GM21423 (cell line): Measurements from ENCODE around the gene HSPA1L.
"Not testable (repeated sequence)": the region's sequence is repeated elsewhere in the genome, so short reads cannot be mapped to it uniquely, and the experiment has no call there.

Experiments used
- ATAC-seq: cut with Tn5 transposase; IDR thresholded peaks from one replicate; pipeline ENCODE4 v1.9.1; 2021; ENCODE audit warnings: mild to moderate bottlenecking, moderate library complexity; ENCODE audit not compliant: unreplicated experiment

Gene HSPA1L

GRCh38 chr6:31817133-31817928, 2.2 kb upstream of the HSPA1L start:
- ATAC-seq: not testable (repeated sequence)

GRCh38 chr6:31814677-31815024, 432 bp downstream of the HSPA1L start:
- ATAC-seq: peak; percentile 37

- ATAC-seq: no peak
These were observed 1.6 kb downstream of the HSPA1L start for GRCh38 chr6:31813465-31813849.

GRCh38 chr6:31811645-31812044, 3.4 kb downstream of the HSPA1L start:
- no peak for ATAC-seq

- not testable (repeated sequence) for ATAC-seq
These were observed 6.5 kb downstream of the HSPA1L start for GRCh38 chr6:31808599-31808998.

- peak; percentile 89 for ATAC-seq
These were observed 8.4 kb downstream of the HSPA1L start, which contains the start of gene LSM2 for GRCh38 chr6:31806470-31807272. Gene LSM2 (minus strand): TSS chr6:31806966. CDS start chr6:31806757, 209 bp downstream.

GRCh38 chr6:31805939-31806469, 9.1 kb downstream of the HSPA1L start:
- no peak for ATAC-seq

- ATAC-seq: not testable (repeated sequence)
These were observed 13.8 kb downstream of the HSPA1L start for GRCh38 chr6:31801031-31801927.

- ATAC-seq: no peak
These were observed 15.3 kb downstream of the HSPA1L start for GRCh38 chr6:31799781-31800180.

- no peak for ATAC-seq
These were observed 17.5 kb downstream of the HSPA1L start for GRCh38 chr6:31797588-31797987.

GRCh38 chr6:31796993-31797385, 18.1 kb downstream of the HSPA1L start:
- ATAC-seq: no peak

GRCh38 chr6:31795616-31796298, 19.3 kb downstream of the HSPA1L start, which contains the start of gene VARS1:
Gene VARS1 (minus strand): TSS chr6:31795752. CDS start chr6:31795217, 535 bp downstream.
- ATAC-seq: peak; percentile 72

- ATAC-seq: peak; percentile 20
These were observed 20.0 kb downstream of the HSPA1L start for GRCh38 chr6:31794866-31795615.

GRCh38 chr6:31794294-31794865, 20.7 kb downstream of the HSPA1L start:
- ATAC-seq: no peak

GRCh38 chr6:31793927-31794245, 21.2 kb downstream of the HSPA1L start:
- ATAC-seq: not testable (repeated sequence)

GRCh38 chr6:31792761-31793171, 22.3 kb downstream of the HSPA1L start:
- ATAC-seq: no peak

- no peak for ATAC-seq
These were observed 23.1 kb downstream of the HSPA1L start for GRCh38 chr6:31792090-31792374.

GRCh38 chr6:31791324-31792089, 23.6 kb downstream of the HSPA1L start:
- no peak for ATAC-seq

- ATAC-seq: no peak
These were observed 29.6 kb downstream of the HSPA1L start for GRCh38 chr6:31785475-31785874.
